Measurements from ENCODE around the gene BCAS3. TPM values are rescaled to one million over a fixed set of nuclear protein-coding genes. Genes with fewer than 3 reads are reported as not detected.

Gene BCAS3
- total and polyA plus RNA-seq, 4 donors: 5.8 to 24.6 (median 10.1) TPM

- no peak overlapping the region for H3K9ac ChIP-seq (ENCODE audit: low read depth in 1 of 2, low read length in 2 of 2)
- no peaks in the 10 kb centered on the region for H3K4me1 ChIP-seq (ENCODE audit: control insufficient read depth in 4 of 4, insufficient read depth in 4 of 4, low read length in 3 of 4)
- 83% methylated on average over 8 of the region's 8 CpGs for WGBS
- no peak for DNase-seq (ENCODE audit: low spot score)
- no peaks in the 10 kb centered on the region for H3K27me3 ChIP-seq (ENCODE audit: control insufficient read depth in 4 of 4, insufficient read depth in 4 of 4, low read length in 3 of 4)
- no peak overlapping the region for H3K4me3 ChIP-seq (ENCODE audit: low read depth in 1 of 3, low read length in 3 of 3)
- TF ChIP-seq NR2F2 (IDR thresholded peaks at IDR 0.05) (no peak), REST (IDR thresholded peaks at IDR 0.05) (no peak), TAF1 (conservative IDR thresholded peaks at IDR 0.05) (no peak), CTCF (IDR thresholded peaks at IDR 0.05; ENCODE audit: low read depth, low read length, missing input control) (no peak), SP1 (IDR thresholded peaks at IDR 0.05) (no peak), ZBTB33 (IDR thresholded peaks at IDR 0.05) (no peak), HNF4G (IDR thresholded peaks at IDR 0.05) (no peak), FOXA1 (IDR thresholded peaks at IDR 0.05) (no peak), GABPA (IDR thresholded peaks at IDR 0.05 in 1 of 2, conservative IDR thresholded peaks at IDR 0.05 in 1 of 2) (no peak), RXRA (IDR thresholded peaks at IDR 0.05) (no peak)
- no peaks in the 10 kb centered on the region for H3K36me3 ChIP-seq (ENCODE audit: control insufficient read depth in 4 of 4, insufficient read depth in 3 of 4, low read depth in 1 of 4, low read length in 3 of 4)
- H3K27ac ChIP-seq (ENCODE audit: low read depth in 1 of 2, low read length in 2 of 2): no peak overlapping the region
- no peaks in the 10 kb centered on the region for H3K9me3 ChIP-seq (ENCODE audit: control insufficient read depth in 4 of 4, low read length in 3 of 4)
Measured at GRCh38 chr17:61378658-61379456, 701.2 kb downstream of the BCAS3 start.

- H3K4me3 ChIP-seq (ENCODE audit: low read depth in 1 of 3, low read length in 3 of 3): no peak overlapping the region
- H3K4me1 ChIP-seq (ENCODE audit: control insufficient read depth in 4 of 4, insufficient read depth in 4 of 4, low read length in 3 of 4): no peaks in the 10 kb centered on the region
- H3K36me3 ChIP-seq (ENCODE audit: control insufficient read depth in 4 of 4, insufficient read depth in 3 of 4, low read depth in 1 of 4, low read length in 3 of 4): no peaks in the 10 kb centered on the region
- H3K27ac ChIP-seq (ENCODE audit: low read depth in 1 of 2, low read length in 2 of 2): no peak overlapping the region
- H3K27me3 ChIP-seq (ENCODE audit: control insufficient read depth in 4 of 4, insufficient read depth in 4 of 4, low read length in 3 of 4): no peaks in the 10 kb centered on the region
- H3K9ac ChIP-seq (ENCODE audit: low read depth in 1 of 2, low read length in 2 of 2): no peak overlapping the region
- WGBS: 93% methylated on average over 21 of the region's 21 CpGs
- DNase-seq (ENCODE audit: low spot score): no peak
- no peaks in the 10 kb centered on the region for H3K9me3 ChIP-seq (ENCODE audit: control insufficient read depth in 4 of 4, low read length in 3 of 4)
- TF ChIP-seq HNF4G (IDR thresholded peaks at IDR 0.05) (no peak), MAX (IDR thresholded peaks at IDR 0.05) (no peak), HNF4A (conservative IDR thresholded peaks at IDR 0.05) (no peak), SP1 (IDR thresholded peaks at IDR 0.05) (no peak), EGR1 (IDR thresholded peaks at IDR 0.05; ENCODE audit: low read depth in 2 of 2) (no peak), JUND (IDR thresholded peaks at IDR 0.05) (no peak), ATF3 (IDR thresholded peaks at IDR 0.05) (no peak), YY1 (IDR thresholded peaks at IDR 0.05) (no peak)
Measured at GRCh38 chr17:61379457-61380216, 702.0 kb downstream of the BCAS3 start.
